Bronchial epithelial cell (primary cell): ENCODE data around the gene MCOLN2. TPM values are rescaled to one million over a fixed set of nuclear protein-coding genes. Genes with fewer than 3 reads are reported as not detected.

Experiments used
- DNase-seq: peaks from one replicate; pipeline ENCODE4 v3.0.0-alpha.2; 2010; ENCODE audit warnings: low read depth
- FAIRE-seq: peaks from 2 replicates; lab custom pipeline; 2011; peaks lifted over from hg19 to GRCh38; lab: Jason Lieb, UNC
- H3K27me3 ChIP-seq: 2 replicates; pipeline ENCODE4 v1.5.1; 2011; ENCODE audit warnings: low read length; ENCODE audit not compliant: control insufficient read depth, insufficient read depth
- H3K36me3 ChIP-seq: 2 replicates; pipeline ENCODE4 v1.5.1; 2011; ENCODE audit warnings: low read length; ENCODE audit not compliant: control insufficient read depth, insufficient read depth
- H3K4me3 ChIP-seq: 2 replicates; pipeline ENCODE4 v1.5.1; 2011; ENCODE audit warnings: mild to moderate bottlenecking, low read depth, low read length, control low read depth
- total RNA-seq: library from RNA; depleted of rRNA; stranded (reverse); fragments of >200 nt; gene quantifications from 2 replicates; pipeline ENCODE4 v1.2.1, GENCODE V29; 2014
- TF ChIP-seq, protein P1 (sequence below): IDR thresholded peaks from 2 replicates; pipeline ENCODE4 v1.5.1; 2011; ENCODE audit warnings: mild to moderate bottlenecking, moderate library complexity, low read length, control low read depth, inconsistent platforms; ENCODE audit not compliant: insufficient read depth, severe bottlenecking

Gene MCOLN2
- total RNA-seq, 1 donor from 2014 or later: under 0.01 TPM

GRCh38 chr1:84947536-84948410 lies 49.1 kb downstream of the MCOLN2 start:
- no peaks in the 10 kb centered on the region for H3K36me3 ChIP-seq
- TF ChIP-seq, protein P1, sequence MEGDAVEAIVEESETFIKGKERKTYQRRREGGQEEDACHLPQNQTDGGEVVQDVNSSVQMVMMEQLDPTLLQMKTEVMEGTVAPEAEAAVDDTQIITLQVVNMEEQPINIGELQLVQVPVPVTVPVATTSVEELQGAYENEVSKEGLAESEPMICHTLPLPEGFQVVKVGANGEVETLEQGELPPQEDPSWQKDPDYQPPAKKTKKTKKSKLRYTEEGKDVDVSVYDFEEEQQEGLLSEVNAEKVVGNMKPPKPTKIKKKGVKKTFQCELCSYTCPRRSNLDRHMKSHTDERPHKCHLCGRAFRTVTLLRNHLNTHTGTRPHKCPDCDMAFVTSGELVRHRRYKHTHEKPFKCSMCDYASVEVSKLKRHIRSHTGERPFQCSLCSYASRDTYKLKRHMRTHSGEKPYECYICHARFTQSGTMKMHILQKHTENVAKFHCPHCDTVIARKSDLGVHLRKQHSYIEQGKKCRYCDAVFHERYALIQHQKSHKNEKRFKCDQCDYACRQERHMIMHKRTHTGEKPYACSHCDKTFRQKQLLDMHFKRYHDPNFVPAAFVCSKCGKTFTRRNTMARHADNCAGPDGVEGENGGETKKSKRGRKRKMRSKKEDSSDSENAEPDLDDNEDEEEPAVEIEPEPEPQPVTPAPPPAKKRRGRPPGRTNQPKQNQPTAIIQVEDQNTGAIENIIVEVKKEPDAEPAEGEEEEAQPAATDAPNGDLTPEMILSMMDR: no peak
- DNase-seq (peak; percentile 92), FAIRE-seq (peak; percentile 97)
- no peak overlapping the region for H3K4me3 ChIP-seq
- no peaks in the 10 kb centered on the region for H3K27me3 ChIP-seq

GRCh38 chr1:84946631-84947030 lies 50.3 kb downstream of the MCOLN2 start:
- Histone ChIP-seq H3K27me3 (no peaks in the 10 kb centered on the region), H3K4me3 (no peak overlapping the region), H3K36me3 (no peaks in the 10 kb centered on the region)
- FAIRE-seq (no peak), DNase-seq (peak; percentile 39)
- TF ChIP-seq, protein P1: no peak

GRCh38 chr1:84944767-84945486 lies 52.0 kb downstream of the MCOLN2 start:
- DNase-seq (peak; percentile 88), FAIRE-seq (no peak)
- no peaks in the 10 kb centered on the region for H3K27me3 ChIP-seq

GRCh38 chr1:84941843-84942242 lies 55.1 kb downstream of the MCOLN2 start:
- Histone ChIP-seq H3K27me3 (no peaks in the 10 kb centered on the region), H3K36me3 (no peaks in the 10 kb centered on the region), H3K4me3 (no peak overlapping the region)
- FAIRE-seq (no peak), DNase-seq (no peak)
- TF ChIP-seq, protein P1: no peak

More at GRCh38 chr1:84944767-84945486, 52.0 kb downstream of the MCOLN2 start:
- no peak overlapping the region for H3K4me3 ChIP-seq
- no peaks in the 10 kb centered on the region for H3K36me3 ChIP-seq
- TF ChIP-seq, protein P1: peak; percentile 55

- FAIRE-seq (no peak), DNase-seq (peak; percentile 63)
- TF ChIP-seq, protein P1: no peak
- Histone ChIP-seq H3K4me3 (no peak overlapping the region), H3K27me3 (no peaks in the 10 kb centered on the region), H3K36me3 (no peaks in the 10 kb centered on the region)
These were observed 56.4 kb downstream of the MCOLN2 start for GRCh38 chr1:84940481-84940880.
